Loucy (cell line): ENCODE measurements around the gene LINGO1.
A peak's percentile ranks its signal among the peaks of the same experiment; 100 is the strongest.

Experiments
- H2AFZ ChIP-seq: fragments of 200-600 bp; sonication (generic); 2 replicates; pipeline ENCODE4 v1.6.0; 2016; ENCODE audit warnings: antibody characterized with exemption, mild to moderate bottlenecking, low read length, moderate library complexity
- H3F3A ChIP-seq: fragments of 200-600 bp; 2 replicates; pipeline ENCODE4 v1.6.0; 2016; ENCODE audit warnings: antibody characterized with exemption, low read depth, mild to moderate bottlenecking
- H3K27me3 ChIP-seq: fragments of 200-600 bp; sonication (generic); 2 replicates; pipeline ENCODE4 v1.6.1; 2014; ENCODE audit warnings: low read length, mild to moderate bottlenecking; ENCODE audit not compliant: insufficient read depth, poor library complexity, severe bottlenecking
- H3K36me3 ChIP-seq: fragments of 200-600 bp; sonication (generic); 2 replicates; pipeline ENCODE4 v1.6.1; 2016; ENCODE audit warnings: low read length; ENCODE audit not compliant: insufficient read depth
- H3K4me1 ChIP-seq: fragments of 200-600 bp; sonication (generic); 2 replicates; pipeline ENCODE4 v1.5.1; 2014; ENCODE audit warnings: low read length, mild to moderate bottlenecking; ENCODE audit not compliant: insufficient read depth, poor library complexity, severe bottlenecking
- H3K4me2 ChIP-seq: fragments of 200-600 bp; sonication (generic); 2 replicates; pipeline ENCODE4 v1.6.0; 2014; ENCODE audit warnings: antibody characterized with exemption, low read length, low read depth, mild to moderate bottlenecking; ENCODE audit not compliant: poor library complexity, severe bottlenecking
- H3K4me3 ChIP-seq: fragments of 200-600 bp; sonication (generic); 2 replicates; pipeline ENCODE4 v1.5.1; 2014; ENCODE audit warnings: low read length, mild to moderate bottlenecking, mixed read lengths; ENCODE audit not compliant: poor library complexity, severe bottlenecking
- H3K79me2 ChIP-seq: fragments of 200-600 bp; sonication (generic); 2 replicates; pipeline ENCODE4 v1.6.1; 2014; ENCODE audit warnings: low read length; ENCODE audit not compliant: insufficient read depth
- H3K9ac ChIP-seq: fragments of 200-600 bp; sonication (generic); 2 replicates; pipeline ENCODE4 v1.6.0; 2014; ENCODE audit warnings: mild to moderate bottlenecking, low read depth, low read length, moderate library complexity; ENCODE audit not compliant: poor library complexity, severe bottlenecking
- H3K9me2 ChIP-seq: fragments of 200-600 bp; sonication (generic); replicated peaks from 2 replicates; pipeline ENCODE4 v1.6.1; 2016; ENCODE audit warnings: low read depth, low read length, mixed read lengths
- H3K9me3 ChIP-seq: fragments of 200-600 bp; sonication (generic); 2 replicates; pipeline ENCODE4 v1.6.1; 2014; ENCODE audit warnings: mild to moderate bottlenecking, antibody characterized with exemption, low read length, low read depth; ENCODE audit not compliant: insufficient read depth
- H4K20me1 ChIP-seq: fragments of 200-600 bp; sonication (generic); 2 replicates; pipeline ENCODE4 v1.6.0; 2014; ENCODE audit warnings: antibody characterized with exemption, low read length, mild to moderate bottlenecking; ENCODE audit not compliant: insufficient read depth, poor library complexity, severe bottlenecking
- EZH2phosphoT487 ChIP-seq: fragments of 200-600 bp; IDR thresholded peaks from 2 replicates; pipeline ENCODE4 v1.6.1; 2018; ENCODE audit warnings: antibody characterized with exemption, mild to moderate bottlenecking, moderate library complexity, borderline replicate concordance
- TF ChIP-seq, protein P1 (sequence below): fragments of 200-600 bp; sonication (generic); conservative IDR thresholded peaks from 2 replicates; pipeline ENCODE4 v1.5.1; 2014; ENCODE audit warnings: mild to moderate bottlenecking, antibody characterized with exemption, low read length

Gene LINGO1

DNA sequence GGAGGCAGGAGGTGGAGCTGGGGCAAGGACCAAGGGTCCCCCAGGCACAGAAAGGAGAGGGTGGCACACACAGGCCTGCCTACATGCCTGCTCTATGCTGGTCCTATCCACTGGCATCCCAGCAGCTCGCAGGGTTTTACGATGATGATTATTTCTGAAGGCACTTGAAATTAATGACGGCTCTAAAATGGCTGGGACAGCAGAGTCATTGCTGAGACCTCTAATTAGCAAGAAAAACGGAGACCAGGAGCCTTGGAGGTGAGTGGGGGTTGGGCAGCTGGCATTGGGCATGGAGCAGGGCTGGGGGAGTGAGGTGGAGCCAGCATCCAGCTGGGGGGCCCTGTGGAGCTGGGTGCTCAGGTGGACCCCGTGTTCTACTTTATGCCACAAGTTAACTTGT is 3.5 kb upstream of the LINGO1 start:
- no peaks in the 10 kb centered on the region for H3K9me3 ChIP-seq
- no peak overlapping the region for H3K4me2 ChIP-seq
- no peaks in the 10 kb centered on the region for H3K27me3 ChIP-seq
- no peaks in the 10 kb centered on the region for H3K9me2 ChIP-seq
- H3K9ac ChIP-seq, result no peak overlapping the region
- TF ChIP-seq, protein P1, sequence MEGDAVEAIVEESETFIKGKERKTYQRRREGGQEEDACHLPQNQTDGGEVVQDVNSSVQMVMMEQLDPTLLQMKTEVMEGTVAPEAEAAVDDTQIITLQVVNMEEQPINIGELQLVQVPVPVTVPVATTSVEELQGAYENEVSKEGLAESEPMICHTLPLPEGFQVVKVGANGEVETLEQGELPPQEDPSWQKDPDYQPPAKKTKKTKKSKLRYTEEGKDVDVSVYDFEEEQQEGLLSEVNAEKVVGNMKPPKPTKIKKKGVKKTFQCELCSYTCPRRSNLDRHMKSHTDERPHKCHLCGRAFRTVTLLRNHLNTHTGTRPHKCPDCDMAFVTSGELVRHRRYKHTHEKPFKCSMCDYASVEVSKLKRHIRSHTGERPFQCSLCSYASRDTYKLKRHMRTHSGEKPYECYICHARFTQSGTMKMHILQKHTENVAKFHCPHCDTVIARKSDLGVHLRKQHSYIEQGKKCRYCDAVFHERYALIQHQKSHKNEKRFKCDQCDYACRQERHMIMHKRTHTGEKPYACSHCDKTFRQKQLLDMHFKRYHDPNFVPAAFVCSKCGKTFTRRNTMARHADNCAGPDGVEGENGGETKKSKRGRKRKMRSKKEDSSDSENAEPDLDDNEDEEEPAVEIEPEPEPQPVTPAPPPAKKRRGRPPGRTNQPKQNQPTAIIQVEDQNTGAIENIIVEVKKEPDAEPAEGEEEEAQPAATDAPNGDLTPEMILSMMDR, result no peak
- TF ChIP-seq EZH2phosphoT487, result no peak
- peaks cover 3% of the 10 kb centered on the region for H3K4me1 ChIP-seq
- no peaks in the 10 kb centered on the region for H3K79me2 ChIP-seq
- no peak overlapping the region for H3K4me3 ChIP-seq
- H4K20me1 ChIP-seq, result no peaks in the 10 kb centered on the region
- H2AFZ ChIP-seq, result no peak overlapping the region
- no peaks in the 10 kb centered on the region for H3F3A ChIP-seq
- H3K36me3 ChIP-seq, result no peaks in the 10 kb centered on the region

DNA sequence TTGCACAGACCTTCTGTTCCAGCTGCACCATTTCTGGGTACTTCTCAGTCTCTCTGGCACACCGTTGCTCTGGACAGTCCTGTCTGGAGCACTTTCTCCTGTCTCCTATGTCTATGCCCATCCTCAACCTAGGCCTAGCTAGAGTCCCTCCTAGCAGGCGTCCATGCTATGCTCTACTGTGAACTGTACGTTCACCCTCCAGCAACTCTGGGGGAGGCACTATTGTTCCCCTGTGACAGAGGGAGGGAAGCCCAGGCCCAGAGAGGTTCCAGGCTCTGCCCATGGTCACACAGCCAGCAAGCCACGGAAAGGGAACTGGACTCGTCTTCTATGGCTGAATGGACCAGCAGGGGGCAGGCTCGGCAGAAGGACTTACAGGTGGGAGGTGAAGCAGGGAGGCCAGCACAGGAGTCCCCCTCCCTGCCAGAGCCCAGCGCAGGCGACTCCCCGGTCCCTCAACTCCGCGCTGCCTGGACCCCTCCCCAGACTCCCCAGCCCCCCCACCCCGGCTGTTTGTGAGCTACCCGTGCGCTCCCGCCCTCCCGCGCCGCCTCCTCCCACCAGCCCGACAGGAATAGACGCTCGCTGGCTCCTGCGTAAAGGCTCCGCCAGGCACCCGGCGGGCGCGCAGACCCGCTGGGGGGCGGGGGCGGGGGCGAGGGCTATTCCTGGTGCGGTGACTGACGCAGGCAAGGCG is 1.7 kb upstream of the LINGO1 start:
- no peak overlapping the region for H2AFZ ChIP-seq
- no peak for TF ChIP-seq EZH2phosphoT487
- TF ChIP-seq, protein P1, result peak; percentile 61
- no peaks in the 10 kb centered on the region for H3K9me2 ChIP-seq
- H3K9ac ChIP-seq, result no peak overlapping the region
- H3K4me3 ChIP-seq, result no peak overlapping the region
- no peaks in the 10 kb centered on the region for H4K20me1 ChIP-seq
- H3K36me3 ChIP-seq, result no peaks in the 10 kb centered on the region
- no peaks in the 10 kb centered on the region for H3K9me3 ChIP-seq
- H3K27me3 ChIP-seq, result no peaks in the 10 kb centered on the region
- H3K4me1 ChIP-seq, result peaks cover 3% of the 10 kb centered on the region
- no peaks in the 10 kb centered on the region for H3K79me2 ChIP-seq
- H3F3A ChIP-seq, result no peaks in the 10 kb centered on the region
- H3K4me2 ChIP-seq, result peak overlapping the region; percentile 79

DNA sequence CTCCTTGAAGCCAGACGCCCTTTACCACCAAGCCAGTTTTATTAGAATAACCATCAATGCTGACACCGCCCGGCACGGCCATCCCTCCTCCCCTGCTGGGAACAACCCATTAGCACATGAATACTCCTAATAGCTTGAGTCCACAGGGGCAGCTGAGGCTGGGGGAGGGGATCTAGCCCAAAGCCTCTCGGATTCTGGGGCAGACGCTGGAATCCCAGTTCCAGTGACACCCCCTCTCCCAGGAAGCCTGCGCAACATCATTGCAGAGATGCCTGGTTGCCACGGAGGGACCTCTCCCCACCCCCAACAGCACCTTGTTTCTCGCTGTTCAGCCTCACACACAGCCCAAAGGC is 1.2 kb upstream of the LINGO1 start:
- H3K9me3 ChIP-seq, result no peaks in the 10 kb centered on the region
- H3K9ac ChIP-seq, result peak overlapping the region; percentile 46
- TF ChIP-seq EZH2phosphoT487, result no peak
- no peaks in the 10 kb centered on the region for H3K79me2 ChIP-seq
- no peaks in the 10 kb centered on the region for H3K27me3 ChIP-seq
- peak overlapping the region; percentile 64 for H3K4me3 ChIP-seq
- no peaks in the 10 kb centered on the region for H4K20me1 ChIP-seq
- no peaks in the 10 kb centered on the region for H3K9me2 ChIP-seq
- H2AFZ ChIP-seq, result peak overlapping the region; percentile 99
- no peaks in the 10 kb centered on the region for H3F3A ChIP-seq
- H3K36me3 ChIP-seq, result no peaks in the 10 kb centered on the region
- H3K4me1 ChIP-seq, result peaks cover 3% of the 10 kb centered on the region
- H3K4me2 ChIP-seq, result peak overlapping the region; percentile 79
